HT-29 (cell line): ENCODE measurements around the gene SAXO1. TPM values are rescaled to one million over a fixed set of nuclear protein-coding genes. Genes with fewer than 3 reads are reported as not detected.
"Not testable (repeated sequence)": the region's sequence is repeated elsewhere in the genome, so short reads cannot be mapped to it uniquely, and the experiment has no call there.

Source experiments
- DNase-seq: peaks from one replicate; pipeline ENCODE4 v3.0.0-alpha.2; 2015; ENCODE audit warnings: low spot score
- total RNA-seq: library from RNA; depleted of rRNA; stranded (reverse); fragments of >200 nt; shearing (Covaris generic); gene quantifications from 2 replicates; pipeline ENCODE4 v1.2.3, GENCODE V29; 2014; rRNA removed

The SAXO1 gene
- total RNA-seq: not detected in 2 replicates

GRCh38 chr9:19033015-19033414, at the start of gene SAXO1:
Gene SAXO1 (minus strand): TSS chr9:19033209. CDS start chr9:19032908, 301 bp downstream.
- no peak for DNase-seq

- DNase-seq: peak; percentile 42
Observed at GRCh38 chr9:19074836-19075235, 41.8 kb upstream of the SAXO1 start.

GRCh38 chr9:19074229-19074628, 41.2 kb upstream of the SAXO1 start:
- no peak for DNase-seq

DNA sequence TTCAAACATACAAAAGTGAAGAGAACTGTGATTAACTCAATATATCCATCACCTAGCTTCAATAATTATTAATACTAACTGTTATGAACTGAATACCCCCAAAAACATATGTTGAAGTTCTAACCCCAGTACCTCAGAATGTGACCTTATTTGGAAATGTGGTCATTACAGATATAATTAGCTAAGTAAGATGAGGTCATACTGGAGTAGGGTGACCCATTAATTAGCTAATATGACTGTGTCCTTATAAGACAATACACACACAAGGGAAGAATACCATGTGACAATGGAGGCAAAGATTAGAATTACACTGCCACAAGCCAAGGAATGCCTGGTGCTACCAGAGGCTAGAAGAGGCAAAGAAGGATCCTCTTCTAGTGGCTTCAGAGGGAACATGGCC, 24.0 kb upstream of the SAXO1 start:
- no peak for DNase-seq

DNA sequence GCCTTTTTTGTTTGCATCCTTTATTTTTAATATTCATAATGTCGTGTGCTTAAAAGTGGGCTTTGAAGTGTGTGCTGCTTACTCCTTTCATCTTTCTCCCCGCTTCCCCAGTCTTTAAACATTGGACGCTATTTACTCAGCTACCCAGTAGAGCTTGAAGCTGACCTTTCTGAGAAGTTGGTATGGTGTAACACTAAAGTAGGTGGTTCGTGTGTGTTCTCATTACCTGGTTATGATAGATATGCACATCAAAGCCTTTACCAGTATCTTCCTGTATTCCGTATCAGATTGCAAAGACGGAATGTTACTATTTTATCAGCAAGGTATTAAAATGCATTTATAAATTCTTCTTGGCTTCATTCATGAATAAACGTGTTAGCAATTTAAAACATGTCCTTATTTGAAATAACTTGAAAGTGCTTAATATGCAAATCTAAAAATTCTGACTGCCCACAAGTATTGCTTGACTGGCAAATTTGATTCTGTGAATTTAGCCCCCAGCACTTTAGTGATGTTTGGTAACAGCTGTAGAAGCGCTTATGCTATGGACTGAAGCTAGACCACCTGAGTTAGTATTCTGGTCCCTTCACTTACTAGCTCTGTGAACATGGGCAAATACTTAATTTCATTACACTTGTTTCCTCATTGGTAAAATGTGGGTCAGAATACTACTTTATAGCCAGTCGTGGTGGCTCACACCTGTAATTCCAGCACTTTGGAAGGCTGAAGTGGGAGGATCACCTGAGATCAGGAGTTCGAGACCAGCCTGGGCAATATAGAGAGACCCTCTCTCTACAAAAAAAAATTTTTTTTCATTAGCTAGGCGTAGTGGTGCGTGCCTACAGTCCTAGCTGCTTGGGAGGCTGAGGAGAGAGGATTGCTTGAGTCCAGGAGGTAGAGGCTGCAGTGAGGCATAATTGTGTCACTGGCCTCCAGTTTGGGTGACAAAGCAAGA, 17.9 kb upstream of the SAXO1 start:
- DNase-seq: no peak

- peak; percentile 44 for DNase-seq
Observed at GRCh38 chr9:19049917-19050636, 17.1 kb upstream of the SAXO1 start.

GRCh38 chr9:19048966-19049916, 16.2 kb upstream of the SAXO1 start, which contains the start of gene RRAGA:
Gene RRAGA (plus strand): TSS chr9:19049427. CDS start chr9:19049660, 233 bp downstream.
- DNase-seq: peak; percentile 98

DNA sequence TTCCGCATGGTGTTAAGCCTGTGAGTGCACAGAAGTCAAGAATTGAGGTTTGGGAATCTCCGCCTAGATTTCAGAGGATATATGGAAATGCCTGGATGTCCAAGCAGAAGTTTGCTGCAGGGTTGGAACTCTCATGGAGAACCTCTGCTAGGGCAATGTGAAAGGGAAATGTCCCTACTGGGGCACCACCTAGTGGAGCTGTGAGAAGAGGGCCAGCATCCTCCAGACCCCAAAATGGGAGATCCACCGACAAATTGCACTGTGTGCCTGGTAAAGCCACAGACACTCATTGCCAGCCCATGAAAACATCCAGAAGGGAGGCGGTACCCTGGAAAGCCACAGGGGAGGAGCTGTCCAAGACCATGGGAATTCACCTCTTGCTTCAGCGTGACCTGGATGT, 3.6 kb upstream of the SAXO1 start:
- no peak for DNase-seq

- no peak for DNase-seq
Observed at GRCh38 chr9:19032406-19032805, 603 bp downstream of the SAXO1 start.

DNA sequence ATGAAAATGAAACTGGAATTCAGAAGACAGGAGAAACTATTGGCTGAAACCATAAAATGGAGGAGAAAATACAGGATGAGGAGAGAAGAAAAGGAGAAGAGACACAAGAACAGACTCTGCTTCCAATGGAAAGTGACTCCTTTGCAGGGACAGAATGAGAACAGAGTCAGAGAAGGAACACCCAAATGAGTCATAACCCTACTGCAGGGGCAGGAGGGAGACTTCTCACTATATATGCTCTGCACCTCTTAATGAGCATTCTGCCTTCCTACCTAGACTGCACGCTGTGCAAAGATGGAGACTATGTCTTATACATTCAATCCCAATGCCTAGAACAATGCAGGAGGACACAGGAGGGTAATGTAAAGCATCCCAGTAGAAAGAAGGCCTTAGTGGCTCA, 2.1 kb downstream of the SAXO1 start:
- no peak for DNase-seq

GRCh38 chr9:19028835-19029451, 4.1 kb downstream of the SAXO1 start:
- DNase-seq: peak; percentile 66

- no peak for DNase-seq
Observed at GRCh38 chr9:19027825-19028224, 5.2 kb downstream of the SAXO1 start.

- DNase-seq: no peak
Observed at GRCh38 chr9:19026375-19026774, 6.6 kb downstream of the SAXO1 start.

DNA sequence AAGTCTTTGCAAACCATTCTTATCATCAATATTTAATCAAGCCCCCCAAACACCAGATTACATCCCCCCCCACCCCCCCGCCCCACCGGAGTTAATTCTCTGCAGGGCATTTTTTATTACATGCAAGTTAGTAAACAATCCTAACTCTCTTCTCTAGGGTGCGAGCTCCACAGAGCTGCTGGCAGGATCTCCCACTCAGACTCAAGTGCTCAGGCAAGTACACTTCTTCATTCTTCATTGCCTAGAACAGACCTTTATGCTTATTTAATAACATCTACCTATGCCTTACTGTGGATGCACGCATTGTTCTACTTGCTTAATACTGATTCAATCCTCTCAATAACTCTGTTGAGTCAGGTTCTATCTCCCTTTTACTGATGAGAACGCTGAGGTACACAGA, 9.9 kb downstream of the SAXO1 start:
- no peak for DNase-seq

DNA sequence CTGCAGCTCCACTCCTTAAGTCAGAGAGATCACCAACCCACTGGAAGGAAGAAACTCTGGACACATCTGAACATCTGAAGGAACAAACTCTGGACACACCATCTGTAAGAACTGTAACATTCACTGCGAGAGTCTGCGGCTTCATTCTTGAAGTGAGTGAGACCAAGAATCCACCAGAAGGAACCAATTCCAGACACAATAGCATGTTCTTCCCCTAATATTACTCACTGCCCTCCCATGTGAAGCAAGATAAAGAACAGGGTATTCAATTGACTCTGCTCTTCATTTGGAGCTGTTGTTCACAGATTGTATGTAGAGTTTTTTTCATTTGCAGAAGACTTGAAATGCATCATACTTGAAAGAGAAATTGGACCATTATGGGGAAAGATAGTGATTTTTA, 10.8 kb downstream of the SAXO1 start:
- DNase-seq: no peak

GRCh38 chr9:19021649-19022048, 11.4 kb downstream of the SAXO1 start:
- not testable (repeated sequence) for DNase-seq

GRCh38 chr9:19020886-19021455, 12.0 kb downstream of the SAXO1 start:
- no peak for DNase-seq

GRCh38 chr9:19018201-19018600, 14.8 kb downstream of the SAXO1 start:
- no peak for DNase-seq

DNA sequence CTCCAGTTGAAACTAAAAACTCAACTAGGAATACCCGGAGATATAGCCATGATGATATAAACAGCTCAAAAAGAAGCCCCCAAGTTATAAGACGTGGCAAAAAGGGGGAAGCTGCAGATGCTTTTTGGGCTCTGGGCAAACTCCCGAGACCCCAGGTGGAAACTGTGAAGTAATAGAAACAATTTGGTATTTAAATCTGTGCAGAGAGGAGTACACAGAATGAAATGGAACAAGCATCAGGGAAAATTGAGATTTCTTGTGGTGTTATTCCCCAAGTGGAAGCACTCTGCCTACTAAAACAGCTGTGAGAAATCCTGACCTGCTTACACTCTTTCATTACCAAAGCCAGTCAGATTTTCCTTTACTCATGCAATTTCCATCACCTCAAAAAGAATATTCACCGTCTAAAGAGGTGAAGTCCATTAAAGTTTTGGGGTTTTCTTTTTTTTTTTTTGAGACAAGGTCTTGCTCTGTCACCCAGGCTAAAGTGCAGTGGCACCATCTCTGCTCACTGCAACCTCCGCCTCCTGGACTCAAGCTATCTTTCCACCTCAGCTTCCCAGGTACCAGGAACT, 23.5 kb downstream of the SAXO1 start:
- no peak for DNase-seq

DNA sequence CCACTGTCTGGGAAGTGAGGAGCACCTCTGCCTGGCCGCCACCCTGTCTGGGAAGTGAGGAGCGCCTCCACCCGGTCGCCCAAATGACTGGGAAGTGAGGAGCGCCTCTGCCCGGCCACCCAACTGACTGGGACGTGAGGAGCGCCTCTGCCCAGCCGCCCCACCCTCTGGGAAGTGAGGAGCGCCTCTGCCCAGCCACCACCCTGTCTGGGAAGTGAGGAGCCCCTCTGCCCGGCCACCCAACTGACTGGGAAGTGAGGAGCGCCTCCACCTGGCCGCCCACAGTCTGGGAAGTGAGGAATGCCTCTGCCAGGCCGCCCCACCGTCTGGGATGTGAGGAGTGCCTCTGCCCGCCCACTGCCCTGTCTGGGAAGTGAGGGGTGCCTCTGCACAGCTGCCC, 32.9 kb downstream of the SAXO1 start:
- DNase-seq: no peak
